Myocyte (in vitro differentiated cells): ENCODE measurements around the gene FIBCD1. TPM values are rescaled to one million over a fixed set of nuclear protein-coding genes. Genes with fewer than 3 reads are reported as not detected.
"Not testable (repeated sequence)": the region's sequence is repeated elsewhere in the genome, so short reads cannot be mapped to it uniquely, and the experiment has no call there.

Experiments used
- DNase-seq: peaks from one replicate; pipeline ENCODE4 v3.0.0-alpha.2; 2012; ENCODE audit warnings: low read depth
- total RNA-seq: library from RNA; depleted of rRNA; stranded (reverse); fragments of >200 nt; gene quantifications from 2 replicates; pipeline ENCODE4 v1.2.3, GENCODE V29; 2014

The FIBCD1 gene
- total RNA-seq, 1 donor from 2014 or later: 0.48 TPM

GRCh38 chr9:130955947-130956621, 17.0 kb upstream of the FIBCD1 start:
- DNase-seq: no peak

GRCh38 chr9:130954925-130955324, 15.9 kb upstream of the FIBCD1 start:
- not testable (repeated sequence) for DNase-seq

DNA sequence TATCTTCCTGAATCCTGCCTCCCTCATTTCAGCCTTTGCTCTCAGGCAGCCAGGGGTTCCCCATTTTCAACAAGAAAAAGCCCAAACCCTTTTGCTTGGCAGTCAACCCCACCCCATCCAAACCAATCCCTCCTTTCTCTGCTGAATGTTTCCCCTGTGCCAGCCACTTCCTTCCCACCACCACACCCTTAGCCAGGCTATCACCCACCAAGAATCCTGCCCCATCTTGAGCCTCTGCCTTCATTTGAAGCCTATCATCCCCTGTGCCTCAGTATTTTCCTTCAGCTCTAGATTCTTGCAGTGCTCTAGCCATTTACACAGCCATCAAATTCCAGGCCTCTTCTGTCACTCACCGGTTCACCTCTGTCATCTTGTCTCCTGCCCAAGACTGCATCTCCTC, 15.3 kb upstream of the FIBCD1 start:
- no peak for DNase-seq

DNA sequence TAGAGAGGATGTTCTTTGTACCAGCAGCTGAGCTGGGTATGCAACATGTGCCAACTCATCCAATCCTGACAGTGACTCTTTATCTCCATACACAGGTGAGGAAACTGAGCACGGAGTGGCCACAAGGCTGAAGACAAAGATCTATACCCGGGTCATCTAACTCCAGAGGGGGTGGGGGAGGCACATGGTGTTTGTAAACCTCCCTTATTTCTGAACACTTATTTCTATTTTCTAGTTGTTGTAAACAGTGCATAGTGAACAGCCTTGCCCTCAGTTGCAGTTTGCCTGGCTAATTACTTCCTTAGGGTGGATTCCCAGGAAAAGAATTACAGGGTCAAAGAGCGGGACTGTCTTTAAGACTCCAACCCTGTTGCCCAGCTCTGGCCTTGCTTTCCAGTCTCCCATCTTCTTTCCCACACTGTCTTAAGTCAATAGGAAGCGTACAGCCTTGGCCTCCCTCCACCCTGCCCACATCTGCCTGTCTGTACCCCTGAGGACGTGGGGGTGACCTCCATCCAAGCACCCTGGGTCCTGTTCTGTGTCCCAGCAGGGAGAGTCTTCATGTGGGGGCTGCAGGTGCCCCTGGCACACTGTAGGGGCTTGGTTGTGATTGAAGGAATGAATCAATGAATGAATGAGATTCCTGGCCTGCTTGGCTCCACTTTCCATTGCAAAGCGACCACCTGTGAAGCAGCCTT, 13.2 kb upstream of the FIBCD1 start:
- no peak for DNase-seq

DNA sequence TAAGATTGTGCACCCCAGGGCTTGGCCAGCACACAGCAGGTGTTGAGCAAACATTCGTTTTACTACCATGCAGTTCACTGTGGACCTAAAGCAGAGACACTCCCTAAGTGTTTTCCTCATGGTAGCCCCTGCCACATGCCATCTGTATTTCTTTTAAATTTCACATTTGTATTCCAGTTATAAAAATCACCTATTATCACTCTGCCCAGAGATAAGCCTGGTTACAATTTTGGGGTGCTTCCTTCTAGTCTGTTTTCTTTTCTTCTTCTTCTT, 10.9 kb upstream of the FIBCD1 start:
- DNase-seq: no peak

DNA sequence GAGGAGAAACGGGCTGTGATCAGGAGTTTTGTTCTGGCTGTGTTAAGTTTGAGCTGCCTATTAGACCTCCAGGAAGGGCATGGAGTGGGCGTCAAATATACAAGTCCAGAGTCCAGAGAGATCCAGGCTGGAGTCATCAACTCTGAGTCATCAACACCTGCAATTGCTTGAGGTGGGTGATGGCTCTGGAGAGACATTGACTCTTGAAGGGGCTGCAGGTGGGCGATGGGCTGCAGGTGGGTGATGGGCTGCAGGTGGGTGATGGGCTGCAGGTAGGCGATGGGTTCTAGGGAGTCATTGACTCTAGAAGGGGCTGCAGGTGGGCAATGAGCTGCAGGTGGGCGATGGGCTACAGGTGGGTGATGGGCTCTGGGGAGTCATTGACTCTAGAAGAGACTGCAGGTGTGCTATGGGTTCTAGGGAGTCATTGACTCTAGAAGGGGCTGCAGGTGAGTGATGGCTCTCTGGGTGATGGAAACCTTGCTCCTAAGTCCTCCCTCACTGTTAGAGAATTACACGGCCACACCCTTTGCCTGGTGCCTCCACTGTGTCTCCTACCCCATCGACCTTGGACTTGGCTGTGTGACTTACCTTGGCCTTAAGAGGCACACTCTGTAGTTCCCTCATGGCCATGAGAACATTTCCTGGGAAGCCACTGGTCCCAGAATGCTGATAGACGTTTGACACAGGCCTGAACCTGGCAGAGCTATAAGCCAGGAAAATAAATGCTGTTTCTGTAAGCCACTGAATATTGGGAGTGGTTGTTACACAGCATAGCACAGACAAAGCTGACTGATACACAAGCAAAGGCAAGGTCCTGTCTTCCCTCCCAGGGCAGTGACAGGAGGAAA, 10.4 kb upstream of the FIBCD1 start:
- DNase-seq: no peak

DNA sequence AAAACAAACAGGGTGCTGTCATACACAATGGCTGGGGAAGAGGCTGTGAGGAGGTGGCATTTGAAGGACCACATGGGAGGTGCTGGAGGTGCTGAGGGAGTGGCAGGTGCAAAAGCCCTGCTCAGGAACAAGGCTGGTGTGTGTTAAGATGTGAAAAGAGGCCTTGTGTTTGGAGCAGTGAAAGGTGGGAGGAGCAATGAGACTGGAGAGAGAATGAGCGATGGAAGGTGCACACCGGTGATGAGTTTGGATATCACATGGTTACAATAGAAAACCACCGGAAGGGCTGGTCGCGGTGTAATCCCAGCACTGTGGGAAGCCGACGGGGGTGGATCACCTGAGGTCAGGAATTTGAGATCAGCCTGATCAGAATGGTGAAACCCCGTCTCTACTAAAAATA, 9.2 kb upstream of the FIBCD1 start:
- DNase-seq: no peak

DNA sequence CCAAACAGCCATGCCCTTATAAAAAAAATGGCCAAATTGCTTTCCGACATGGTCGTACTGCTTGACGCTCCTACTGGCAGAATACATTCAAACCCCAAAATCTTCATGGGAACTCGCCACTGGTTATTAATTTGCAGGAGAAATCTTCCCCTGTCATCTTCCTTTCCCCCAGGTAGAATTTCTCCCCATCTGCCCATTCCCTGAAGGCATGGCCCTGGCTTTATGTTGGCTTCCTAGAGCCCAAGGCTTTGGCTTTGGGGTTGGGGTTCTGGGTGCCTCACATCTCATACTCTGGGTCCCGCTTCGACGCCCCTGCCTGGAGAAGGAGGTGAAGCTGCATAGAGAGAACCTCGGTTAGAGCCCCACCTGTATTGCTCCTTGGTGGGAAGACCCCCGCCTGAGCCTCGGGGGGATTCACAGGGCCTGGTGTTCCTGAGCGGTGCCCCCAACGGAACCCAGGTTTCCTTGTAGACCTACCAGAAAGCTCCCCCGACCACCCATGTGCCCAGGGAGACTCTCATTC, 8.6 kb upstream of the FIBCD1 start:
- DNase-seq: no peak

DNA sequence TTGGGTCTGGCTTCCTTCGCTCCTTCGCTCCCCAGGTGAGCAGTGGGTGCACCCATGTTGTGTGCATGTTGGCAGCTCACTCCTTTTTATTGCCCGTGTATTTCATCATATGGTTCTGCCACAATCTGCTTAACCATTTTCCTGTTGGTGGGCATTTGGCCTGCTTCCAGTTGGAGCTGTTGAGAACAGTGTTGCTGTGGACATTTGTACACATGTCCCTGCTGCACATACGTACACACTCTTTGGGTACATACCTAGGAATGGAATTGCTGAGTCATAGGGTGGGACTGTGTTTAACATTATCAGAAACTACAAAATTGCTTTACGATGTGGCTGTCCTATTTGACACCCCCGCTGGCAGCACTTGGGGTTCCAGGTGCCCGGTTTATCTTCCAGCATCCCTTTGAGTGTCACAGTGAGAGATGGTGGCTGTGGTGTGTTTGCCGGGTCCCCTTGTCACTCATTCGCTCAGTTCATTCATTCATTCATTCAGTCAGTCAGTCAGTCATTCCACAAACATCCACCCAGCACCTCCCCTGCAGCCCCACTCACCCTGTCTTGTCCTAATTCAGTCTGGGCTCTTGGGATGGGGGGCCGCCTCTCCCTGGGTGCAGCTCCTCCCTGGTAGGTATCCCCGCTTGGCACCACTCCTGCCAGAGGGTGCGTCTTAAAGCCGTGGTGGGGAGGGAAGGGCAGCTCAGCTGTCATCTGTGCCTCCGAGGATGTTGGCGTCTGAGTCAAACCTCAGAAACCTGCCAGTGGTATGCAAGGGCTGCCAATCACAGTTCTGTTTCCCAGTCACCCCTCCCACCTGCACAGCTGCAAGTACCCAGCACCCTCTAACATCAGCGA, 7.9 kb upstream of the FIBCD1 start:
- DNase-seq: peak; percentile 93

- no peak for DNase-seq
Observed at GRCh38 chr9:130945173-130945572, 6.1 kb upstream of the FIBCD1 start.

DNA sequence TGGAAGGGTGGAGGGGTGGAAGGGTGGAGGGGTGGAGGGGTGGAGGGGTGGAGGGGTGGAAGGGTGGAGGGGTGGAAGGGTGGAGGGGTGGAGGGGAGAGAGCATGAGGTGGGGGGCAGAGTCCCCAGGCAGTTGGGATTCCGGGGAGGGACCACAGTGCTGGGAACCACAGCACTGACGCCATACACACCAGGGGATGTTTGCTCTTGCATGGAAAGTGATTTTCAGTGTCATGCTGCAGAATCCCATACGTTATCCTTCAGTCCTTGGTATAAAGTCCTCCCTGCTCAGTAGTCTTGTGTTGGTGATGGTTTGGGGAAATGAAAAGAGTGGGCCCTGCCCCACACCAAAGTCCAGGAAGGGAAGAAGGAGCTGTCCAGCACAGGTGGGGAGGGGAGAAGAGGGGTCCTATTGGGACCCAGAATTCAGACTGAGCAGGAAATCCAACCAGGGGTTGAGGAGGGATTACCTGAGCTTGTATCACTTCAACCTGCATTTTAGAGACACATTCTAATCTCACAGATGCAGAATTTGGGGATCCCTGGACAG, 5.5 kb upstream of the FIBCD1 start:
- DNase-seq: no peak

DNA sequence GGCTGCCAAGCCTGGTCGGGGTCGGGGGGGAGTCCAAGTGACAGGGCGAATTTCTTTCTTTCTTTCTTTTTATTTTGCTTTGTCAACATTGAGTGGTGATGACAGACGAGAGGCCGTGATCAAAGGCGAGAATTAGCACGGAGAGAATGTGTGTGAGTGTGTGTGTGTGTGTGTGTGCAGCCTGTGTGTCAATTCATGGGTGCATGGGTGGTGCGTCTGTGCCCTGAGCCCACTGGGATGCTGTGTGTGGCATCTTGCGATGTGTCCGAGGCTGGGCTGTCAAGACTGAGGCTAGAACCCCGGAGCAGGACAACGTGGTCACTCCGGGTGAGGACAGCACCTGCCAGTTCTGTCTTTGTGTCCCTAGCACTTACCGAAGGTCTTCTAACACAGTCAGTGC, 4.7 kb upstream of the FIBCD1 start:
- no peak for DNase-seq

DNA sequence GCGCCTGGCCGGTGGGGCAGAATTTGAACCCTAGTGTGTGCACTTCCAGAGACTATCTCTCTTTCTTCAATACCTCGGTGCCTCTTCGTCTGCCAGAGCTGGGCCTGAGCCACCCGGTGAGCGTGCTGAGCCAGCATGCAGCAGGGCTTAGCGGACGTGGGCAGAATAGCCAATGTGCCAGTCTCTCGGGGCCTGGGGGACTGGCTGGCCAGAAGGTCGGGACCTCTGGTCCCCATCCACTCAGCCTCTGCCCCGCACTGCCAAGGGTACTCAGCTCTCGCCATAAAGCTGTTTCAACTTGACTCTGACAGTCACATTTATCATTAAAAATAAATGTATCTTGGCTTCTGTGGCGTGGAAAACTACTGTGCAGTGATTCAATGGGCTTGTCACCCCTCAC, 4.2 kb upstream of the FIBCD1 start:
- DNase-seq: no peak

DNA sequence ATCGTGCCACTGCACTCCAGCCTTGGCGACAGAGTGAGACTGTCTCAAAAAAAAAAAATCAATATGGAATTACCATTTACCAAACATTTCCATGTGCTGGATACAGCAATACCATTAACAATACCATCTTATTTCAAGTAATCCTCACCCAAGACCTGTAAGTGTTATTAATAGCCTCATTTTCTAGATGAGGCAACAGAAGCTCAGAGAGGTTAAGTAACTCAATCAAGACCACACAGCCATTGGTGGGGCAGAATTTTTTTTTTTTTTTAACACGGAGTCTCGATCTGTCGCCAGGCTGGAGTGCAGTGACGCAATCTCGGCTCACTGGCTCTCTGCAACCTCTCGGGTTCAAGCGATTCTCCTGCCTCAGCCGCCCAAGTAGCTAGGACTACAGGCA, 3.6 kb upstream of the FIBCD1 start:
- no peak for DNase-seq

GRCh38 chr9:130942084-130942483, 3.0 kb upstream of the FIBCD1 start:
- DNase-seq: no peak

DNA sequence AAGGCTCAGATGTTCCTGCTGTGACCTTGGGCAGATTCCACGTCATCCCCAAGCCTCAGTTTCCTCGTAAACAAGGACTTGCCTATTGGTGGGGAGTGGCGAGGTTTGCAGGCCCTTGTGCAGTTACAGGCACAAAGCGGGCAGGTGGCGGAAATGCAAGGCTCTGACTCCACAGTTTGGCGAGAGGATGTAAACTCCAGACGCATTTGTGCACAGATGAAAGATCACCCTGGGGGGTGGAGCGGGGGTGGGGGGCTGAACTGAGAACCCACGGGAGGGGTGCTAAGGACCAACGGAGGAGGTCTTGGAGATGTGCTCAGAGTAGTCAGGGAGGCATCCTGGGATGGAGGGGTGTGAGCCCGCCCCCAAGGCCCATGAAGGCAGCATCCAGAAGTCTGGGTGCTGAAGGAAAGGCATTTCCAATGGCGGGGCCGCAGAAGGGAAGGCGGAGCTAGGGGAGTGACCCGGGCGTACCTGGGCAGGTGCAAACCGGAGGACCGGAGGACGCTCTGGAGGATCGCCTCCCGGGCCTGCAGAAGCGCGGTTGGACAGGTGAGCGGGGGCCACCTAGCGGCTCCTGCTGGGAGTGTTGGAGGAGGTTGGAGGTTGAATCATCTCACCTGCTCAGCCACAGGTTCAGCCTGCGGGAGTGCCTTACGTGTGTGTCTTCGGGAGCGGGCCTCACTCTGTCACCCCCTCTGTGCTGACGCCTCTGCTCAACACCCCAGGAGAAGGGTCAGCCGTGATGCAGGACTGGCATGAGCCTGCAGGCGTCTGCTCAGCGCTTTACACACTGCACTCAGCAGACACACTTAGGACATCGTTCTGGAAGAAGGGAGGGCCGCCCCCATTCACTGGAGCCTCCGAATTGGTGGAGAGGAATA, 1.9 kb upstream of the FIBCD1 start:
- no peak for DNase-seq

DNA sequence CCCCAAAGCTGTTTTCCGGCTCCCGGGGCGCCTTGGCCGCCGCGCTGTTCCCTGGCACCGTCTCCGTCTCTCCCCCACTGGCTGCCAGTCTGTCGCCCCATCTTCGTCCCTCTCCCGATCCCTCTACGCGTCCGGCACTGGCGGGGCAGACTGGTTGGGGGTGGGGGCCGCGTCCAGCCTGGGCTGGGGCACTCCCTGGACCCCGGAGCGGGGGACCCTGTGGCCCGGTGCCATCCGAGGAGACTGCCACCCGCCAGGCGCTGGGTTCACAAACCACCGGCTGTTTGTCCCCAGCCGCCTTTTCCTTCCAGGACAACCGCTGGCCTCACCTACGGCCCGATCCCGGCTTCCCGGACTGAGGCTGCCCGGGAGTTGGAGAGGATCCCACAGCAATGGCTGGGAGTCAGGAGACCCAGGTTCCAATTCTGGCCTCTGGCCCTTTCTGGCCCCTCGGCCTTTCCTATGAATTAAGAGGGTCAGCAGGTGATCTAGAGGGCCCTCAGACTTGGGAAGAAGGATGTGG, 1.0 kb upstream of the FIBCD1 start:
- DNase-seq: no peak

GRCh38 chr9:130939405-130940026, 469 bp upstream of the FIBCD1 start:
- no peak for DNase-seq

- DNase-seq: no peak
Observed at GRCh38 chr9:130938184-130938651, 829 bp downstream of the FIBCD1 start.
